ENCODE measurements around the gene PRR5L.
A peak's percentile ranks its signal among the peaks of the same experiment; 100 is the strongest.

Gene PRR5L, protein sequence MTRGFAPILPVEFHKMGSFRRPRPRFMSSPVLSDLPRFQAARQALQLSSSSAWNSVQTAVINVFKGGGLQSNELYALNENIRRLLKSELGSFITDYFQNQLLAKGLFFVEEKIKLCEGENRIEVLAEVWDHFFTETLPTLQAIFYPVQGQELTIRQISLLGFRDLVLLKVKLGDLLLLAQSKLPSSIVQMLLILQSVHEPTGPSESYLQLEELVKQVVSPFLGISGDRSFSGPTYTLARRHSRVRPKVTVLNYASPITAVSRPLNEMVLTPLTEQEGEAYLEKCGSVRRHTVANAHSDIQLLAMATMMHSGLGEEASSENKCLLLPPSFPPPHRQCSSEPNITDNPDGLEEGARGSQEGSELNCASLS

DNA sequence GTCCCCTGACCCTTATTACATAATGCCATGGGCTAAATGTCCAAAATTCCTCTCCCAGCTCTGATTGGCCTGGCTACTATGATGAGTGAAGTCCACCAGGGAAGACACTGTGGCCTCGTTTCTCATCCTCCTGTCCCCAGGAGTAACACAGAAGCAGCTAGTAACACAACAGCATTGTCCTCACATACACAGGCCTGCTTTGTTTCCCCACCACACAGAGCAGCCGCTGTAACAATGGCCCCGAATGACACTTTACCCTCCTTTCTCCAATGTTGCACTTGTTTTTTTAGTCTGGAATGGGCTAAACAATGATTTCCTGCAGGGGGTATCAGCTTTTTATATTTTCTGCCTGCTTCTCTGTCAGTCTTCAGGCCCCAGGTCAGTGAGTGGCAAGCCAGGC, at the start of gene PRR5L:
Gene PRR5L (plus strand): TSS at position 363 of the 400 bp plus-strand sequence. CDS start 104,834 bp downstream, outside the sequence.
- no peak for DNase-seq

DNA sequence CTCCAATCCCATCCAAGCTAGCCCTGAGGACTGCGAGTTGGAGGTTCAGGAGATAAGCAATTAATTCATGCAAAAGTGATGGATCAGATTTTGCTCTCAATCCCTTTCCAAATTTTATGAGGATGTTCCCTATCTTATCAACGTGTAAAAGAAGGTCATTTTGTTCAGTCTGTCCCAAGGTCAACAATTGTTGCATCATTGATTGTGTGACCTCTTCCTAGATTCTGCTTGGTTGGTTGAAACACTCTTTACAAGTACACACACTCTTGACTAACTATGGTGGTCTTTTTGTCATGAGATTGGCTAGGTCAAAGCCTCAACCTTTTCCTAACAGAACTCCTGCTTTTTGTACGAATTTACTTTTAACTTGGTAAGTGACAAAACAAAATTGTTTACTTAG, 48.6 kb upstream of the PRR5L start:
- no peak for DNase-seq

GRCh38 chr11:36248436-36248835, 47.7 kb upstream of the PRR5L start:
- no peak for DNase-seq

DNA sequence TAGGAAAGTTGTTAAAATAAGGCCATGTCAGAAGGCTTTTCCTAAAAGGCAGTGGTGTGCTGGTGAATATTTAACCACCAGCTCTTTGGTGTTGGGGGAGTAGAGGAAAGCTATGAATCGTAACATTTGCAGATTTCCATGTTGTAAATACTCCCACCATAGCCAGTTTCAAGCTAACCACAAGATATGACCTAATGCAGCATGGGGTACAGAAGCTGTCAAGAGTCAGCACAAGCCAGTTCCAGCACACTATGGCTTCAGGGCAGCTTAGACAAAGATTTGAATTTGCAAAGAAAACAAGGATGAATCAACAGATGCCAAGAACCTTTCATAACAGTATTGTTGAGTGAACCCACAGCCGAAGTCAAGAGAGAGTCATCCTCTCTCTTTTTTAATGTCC, 46.8 kb upstream of the PRR5L start:
- no peak for DNase-seq

- no peak for DNase-seq
These were observed 44.3 kb upstream of the PRR5L start for GRCh38 chr11:36251823-36252222.

DNA sequence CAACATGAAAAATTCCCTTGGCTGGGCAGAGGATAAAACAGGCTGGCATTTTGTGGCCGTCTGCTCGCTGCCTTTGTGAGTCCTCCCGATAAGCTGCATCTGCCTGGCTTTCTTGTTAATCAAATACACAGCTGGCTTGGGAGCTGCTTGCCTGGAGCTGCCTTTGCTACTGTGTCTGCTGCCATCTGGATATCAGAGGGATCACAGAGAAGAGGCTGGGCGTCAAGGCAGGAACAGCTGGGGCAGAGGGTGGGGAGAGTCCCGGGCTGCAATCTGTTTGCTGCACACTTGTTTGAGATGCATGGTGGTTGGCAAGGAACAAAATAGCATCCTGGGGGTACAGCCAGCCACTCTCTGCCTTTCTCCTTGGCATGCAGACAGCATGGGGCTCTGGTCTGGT, 42.9 kb upstream of the PRR5L start:
- DNase-seq = no peak

DNA sequence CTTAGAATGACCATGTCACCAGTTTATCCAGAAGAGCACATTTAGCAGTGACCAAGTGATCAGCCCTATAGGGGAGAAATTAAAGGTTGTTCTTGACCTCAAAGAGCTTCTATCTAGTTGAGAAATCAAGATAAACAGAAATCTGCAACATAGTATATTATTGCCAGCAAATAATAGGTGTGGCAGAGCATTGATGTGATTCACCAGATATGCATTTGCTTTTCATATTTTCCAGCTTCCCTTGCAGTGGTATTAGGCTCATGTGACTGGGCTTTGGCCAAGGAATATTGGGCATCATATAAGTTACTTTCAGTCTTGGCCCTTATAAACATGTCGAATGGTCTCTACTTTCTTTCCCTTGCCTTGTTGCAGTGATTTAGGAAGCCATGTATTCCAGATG, 41.4 kb upstream of the PRR5L start:
- no peak for DNase-seq

GRCh38 chr11:36257351-36257750, 38.7 kb upstream of the PRR5L start:
- no peak for DNase-seq

- peak; percentile 19 to 21 for DNase-seq
These were observed 37.2 kb upstream of the PRR5L start for GRCh38 chr11:36258730-36259360.

DNA sequence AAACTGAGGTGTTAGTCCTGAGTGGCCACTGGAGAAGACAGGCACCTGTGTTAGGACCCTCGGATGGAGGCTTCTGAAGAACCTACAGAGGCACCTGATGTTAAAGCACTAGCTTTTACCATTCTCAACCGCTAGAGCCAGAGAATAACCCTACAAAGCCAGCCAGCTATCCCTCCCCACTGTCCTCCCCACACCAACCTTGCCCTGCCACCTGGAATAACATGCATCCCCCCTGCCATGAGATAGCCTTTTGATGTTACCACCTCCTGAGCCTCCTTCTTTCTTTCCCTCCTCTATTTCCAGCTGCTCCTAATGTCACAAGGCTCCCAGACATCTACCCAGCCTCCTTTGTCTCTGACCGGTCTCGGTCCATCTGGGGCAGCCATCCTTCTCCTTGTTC, 35.0 kb upstream of the PRR5L start:
- DNase-seq = no peak

DNA sequence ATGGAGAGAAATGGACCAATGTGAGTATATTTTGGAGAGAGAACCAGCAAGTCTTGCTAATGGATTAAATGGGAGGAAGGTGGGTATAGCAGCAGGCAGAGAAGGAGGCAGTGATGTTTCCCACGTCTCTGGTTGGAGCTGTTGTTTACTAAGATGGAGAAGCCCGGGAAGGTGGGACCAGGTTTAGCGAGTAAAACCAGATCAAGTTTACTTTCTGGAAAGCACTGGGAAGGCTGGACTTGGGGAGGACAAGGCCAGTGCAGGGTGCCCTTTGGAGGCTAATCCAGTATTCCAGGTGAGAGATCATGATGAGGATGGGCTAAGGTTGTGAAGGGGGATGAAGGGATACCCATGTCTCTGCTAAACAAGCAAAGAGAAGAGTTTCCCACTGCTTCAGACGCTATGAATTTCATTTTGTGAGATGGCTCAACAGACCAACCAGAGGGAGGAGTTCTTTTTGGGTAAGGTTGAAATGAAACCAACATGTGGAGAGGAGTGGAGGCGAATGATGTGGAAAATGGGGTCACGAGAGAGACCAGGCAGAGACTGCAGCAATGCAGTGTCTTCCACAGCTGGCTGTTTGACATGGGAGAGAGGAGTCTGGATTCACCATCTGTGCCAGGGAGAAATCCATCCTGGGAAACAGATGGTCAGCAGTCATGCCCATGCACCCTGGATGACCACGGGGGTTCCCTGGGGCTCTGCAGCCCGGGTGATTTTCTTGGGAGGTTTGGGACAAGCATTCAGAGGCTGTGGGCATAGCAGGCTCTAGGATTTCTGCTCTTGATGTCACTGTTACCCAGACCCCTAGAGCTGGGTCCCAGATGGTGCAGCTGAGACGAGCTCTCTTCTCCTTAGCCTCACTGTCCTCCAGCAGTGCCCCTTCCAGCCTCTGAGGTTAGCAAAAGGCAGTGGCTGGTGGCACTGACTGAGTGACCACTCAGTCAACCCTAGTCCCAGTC, 31.8 kb upstream of the PRR5L start:
- peak in 1 of 2 donors; percentile 4 for DNase-seq

DNA sequence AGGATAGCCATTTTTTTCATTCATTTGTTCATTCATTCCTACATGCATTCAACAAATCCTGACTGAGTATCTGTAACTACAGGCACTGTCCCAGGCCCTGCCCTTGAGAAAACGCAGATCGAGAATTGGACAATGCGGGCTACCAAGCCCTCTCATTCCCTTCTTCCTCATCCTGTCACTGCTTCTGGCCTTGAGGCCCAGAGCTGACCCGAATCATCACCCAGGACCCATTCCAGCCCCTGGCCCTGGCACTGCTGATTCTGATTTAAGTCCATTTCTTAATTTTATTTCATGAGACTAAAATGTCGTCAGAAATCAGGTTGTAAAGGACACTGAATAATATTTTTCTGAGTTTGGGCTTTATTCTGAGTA, 31.1 kb upstream of the PRR5L start:
- no peak for DNase-seq

DNA sequence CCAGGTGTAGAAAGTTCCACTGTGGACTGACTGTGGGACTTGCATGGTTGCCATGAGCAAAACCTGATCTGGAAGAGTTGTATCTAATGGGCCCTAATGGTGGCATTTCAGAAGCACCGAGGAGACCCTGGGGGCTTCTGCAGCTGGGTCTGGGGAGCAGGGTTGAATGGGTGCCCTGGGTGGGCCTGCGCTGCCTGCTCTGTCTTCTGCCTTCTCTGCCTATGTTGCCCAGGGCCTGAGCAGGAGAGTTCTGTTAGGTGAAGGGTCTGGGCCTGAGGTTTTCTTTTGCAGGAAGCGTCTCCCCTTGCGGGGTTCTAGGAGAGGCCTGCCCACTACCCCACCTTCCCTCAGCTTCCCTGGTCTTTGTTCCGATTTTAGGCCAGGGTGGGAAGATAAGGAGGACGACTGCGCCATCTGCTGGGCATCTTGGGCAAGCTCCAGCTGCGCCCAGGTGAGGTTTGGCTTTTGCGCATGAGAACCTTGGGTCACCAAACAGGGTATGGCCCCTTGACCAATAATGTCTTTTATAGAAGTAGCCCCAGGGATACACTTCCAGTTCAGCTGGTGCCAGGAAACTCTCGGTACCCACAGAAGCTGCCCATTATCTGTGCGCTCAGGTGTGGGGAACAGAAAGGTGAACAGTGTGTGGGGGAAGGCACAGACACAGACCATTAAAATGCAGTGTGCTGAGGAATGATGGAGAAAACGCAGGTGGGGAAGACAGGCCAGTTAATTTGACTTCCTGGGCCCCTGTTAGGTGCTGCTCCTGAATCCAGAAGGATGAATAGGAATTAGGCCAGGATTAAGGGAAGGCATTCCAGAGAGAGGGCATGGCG, 30.1 kb upstream of the PRR5L start:
- peak; percentile 69 for DNase-seq

GRCh38 chr11:36266767-36267166, 29.3 kb upstream of the PRR5L start:
- DNase-seq = peak in 1 of 2 donors; percentile 2

DNA sequence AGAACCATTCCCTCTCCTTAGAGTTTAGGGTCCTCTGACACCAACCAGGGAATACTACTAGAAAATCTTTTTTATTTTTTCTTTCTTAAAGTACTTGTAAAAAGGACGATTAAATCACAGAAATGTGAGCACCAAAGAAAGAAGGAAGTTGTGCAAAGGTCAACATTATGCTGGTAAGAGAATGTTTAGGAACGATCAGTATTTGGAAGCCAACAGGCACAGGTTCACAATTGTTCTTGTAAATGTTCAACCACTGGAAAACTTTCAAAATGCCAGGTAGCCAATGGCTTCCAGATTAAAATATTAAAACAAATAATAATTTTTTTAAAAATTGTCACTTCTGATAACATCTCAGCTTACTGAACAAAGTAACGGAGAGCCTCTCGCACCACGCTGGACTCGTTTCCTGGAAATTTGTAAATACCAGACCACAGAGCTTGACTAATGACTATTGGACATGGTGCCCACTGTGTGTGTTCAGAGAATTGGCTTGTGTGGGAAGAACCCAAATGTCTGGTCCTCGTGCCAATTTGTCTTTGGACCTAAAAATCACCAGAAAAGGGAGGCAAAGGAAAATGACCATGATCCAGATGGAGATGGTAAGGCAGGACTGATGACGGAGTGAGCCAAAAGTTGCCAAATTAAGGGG, 27.6 kb upstream of the PRR5L start:
- DNase-seq = no peak

DNA sequence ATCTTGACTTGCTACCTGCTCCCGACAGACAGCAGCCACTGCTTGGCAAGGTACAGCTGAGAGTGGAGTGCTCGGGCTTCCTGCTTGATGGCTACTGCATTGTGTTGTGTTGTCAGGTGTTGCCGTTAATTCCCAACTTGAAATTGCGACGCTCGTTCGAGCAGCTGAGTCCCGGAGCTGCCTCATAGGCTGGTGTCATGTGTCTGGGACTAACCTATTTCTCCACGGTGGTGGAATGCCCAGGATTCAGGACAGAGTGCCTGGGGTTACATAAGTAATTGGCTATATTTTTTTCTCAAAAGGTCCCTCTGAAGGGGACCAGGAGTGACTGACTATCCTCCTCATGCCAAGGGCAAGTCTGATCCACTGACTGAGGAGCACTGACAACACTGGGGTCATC, 25.4 kb upstream of the PRR5L start:
- no peak for DNase-seq

GRCh38 chr11:36271794-36272407, 24.2 kb upstream of the PRR5L start:
- peak in 1 of 2 donors; percentile 1 for DNase-seq

GRCh38 chr11:36273110-36273509, 23.0 kb upstream of the PRR5L start:
- peak in 1 of 2 donors; percentile 6 for DNase-seq

DNA sequence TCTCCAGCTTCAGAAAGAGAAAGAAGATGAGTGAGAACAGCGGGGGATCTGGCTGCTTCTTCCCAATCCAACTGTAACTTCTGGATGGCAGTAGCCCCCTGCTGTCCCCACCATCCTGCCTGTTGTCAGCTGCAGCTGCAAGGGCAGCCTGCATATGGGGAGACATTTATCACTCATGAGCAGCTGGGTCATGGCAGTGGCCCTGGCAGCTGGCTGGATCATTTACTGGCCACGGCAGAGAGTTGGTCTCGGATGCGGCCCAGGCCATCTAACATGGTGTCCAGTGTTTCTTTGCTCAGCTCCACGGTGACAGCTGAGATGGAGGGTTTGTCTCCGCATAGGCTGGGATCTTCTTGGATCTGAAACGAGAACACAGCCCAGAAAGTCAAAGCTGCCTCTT, 21.7 kb upstream of the PRR5L start:
- no peak for DNase-seq

GRCh38 chr11:36278531-36279282, 17.4 kb upstream of the PRR5L start:
- DNase-seq = no peak

- DNase-seq = no peak
These were observed 15.6 kb upstream of the PRR5L start for GRCh38 chr11:36280531-36280930.

Data from stimulated activated CD4-positive, alpha-beta T cell treated with anti-CD3 and anti-CD28 coated beads, Interleukin-2, amount 100 ng/mL, for 24 hours (primary cell).